Upper lobe of left lung (tissue), 4 donors: ENCODE data around the gene ARHGAP8.

Experiments
- POLR2A ChIP-seq, 4 donors: fragments of 450-650 bp; IDR thresholded peaks; one replicate each; pipeline ENCODE4 v1.5.1; 2016 to 2017; ENCODE audit warnings: antibody characterized with exemption in 4 of 4, mild to moderate bottlenecking in 2 of 4
- POLR2AphosphoS5 ChIP-seq, 2 donors: sonication (generic); formaldehyde crosslinking; IDR thresholded peaks; one replicate each; pipeline ENCODE4 v1.5.1; 2017; ENCODE audit warnings: antibody characterized with exemption in 2 of 2
- TF ChIP-seq, protein P1 (sequence below), 6 experiments: fragments of 450-650 bp in 4 of 6; fragments of 200-600 bp in 2 of 6; sonication (generic) in 2 of 6; IDR thresholded peaks; one replicate each; pipeline ENCODE4 v1.5.1; 2016 to 2019; ENCODE audit warnings: antibody characterized with exemption in 6 of 6

DNA sequence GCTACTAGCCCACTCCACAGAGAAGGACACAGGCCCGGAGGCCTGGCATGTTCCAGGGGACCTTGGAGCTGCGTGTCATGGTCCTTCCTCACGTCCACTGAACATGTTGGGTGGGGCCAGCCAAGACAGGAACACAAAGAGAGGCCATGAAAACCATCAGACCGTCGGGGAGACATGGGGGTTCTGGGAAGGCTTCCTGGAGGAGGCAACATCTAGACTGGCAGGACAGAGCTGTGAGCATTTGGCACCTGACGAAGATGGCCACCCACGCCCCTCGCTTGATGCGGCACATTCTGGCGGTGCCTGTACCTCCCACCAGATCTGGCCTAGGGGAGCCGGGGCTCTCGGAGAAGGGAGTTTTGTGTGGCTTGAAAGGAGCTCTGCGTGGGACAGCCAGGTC, 24.7 kb upstream of the ARHGAP8 start:
- TF ChIP-seq, protein P1, sequence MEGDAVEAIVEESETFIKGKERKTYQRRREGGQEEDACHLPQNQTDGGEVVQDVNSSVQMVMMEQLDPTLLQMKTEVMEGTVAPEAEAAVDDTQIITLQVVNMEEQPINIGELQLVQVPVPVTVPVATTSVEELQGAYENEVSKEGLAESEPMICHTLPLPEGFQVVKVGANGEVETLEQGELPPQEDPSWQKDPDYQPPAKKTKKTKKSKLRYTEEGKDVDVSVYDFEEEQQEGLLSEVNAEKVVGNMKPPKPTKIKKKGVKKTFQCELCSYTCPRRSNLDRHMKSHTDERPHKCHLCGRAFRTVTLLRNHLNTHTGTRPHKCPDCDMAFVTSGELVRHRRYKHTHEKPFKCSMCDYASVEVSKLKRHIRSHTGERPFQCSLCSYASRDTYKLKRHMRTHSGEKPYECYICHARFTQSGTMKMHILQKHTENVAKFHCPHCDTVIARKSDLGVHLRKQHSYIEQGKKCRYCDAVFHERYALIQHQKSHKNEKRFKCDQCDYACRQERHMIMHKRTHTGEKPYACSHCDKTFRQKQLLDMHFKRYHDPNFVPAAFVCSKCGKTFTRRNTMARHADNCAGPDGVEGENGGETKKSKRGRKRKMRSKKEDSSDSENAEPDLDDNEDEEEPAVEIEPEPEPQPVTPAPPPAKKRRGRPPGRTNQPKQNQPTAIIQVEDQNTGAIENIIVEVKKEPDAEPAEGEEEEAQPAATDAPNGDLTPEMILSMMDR (IDR thresholded peaks at IDR 0.05): no peak
- no peak for TF ChIP-seq POLR2A (IDR thresholded peaks at IDR 0.05)
- TF ChIP-seq POLR2AphosphoS5 (IDR thresholded peaks at IDR 0.05): no peak
